Epithelial cell of prostate (primary cell): ENCODE results near the gene KCTD15.

Source experiments
- DNase-seq: peaks from one replicate; pipeline ENCODE4 v3.0.0-alpha.2; 2011; ENCODE audit warnings: low read depth, low spot score
- H3K27ac ChIP-seq: fragments of 450-650 bp; 2 replicates; pipeline ENCODE4 v1.5.1; 2017; ENCODE audit warnings: mild to moderate bottlenecking

KCTD15 gene

DNA sequence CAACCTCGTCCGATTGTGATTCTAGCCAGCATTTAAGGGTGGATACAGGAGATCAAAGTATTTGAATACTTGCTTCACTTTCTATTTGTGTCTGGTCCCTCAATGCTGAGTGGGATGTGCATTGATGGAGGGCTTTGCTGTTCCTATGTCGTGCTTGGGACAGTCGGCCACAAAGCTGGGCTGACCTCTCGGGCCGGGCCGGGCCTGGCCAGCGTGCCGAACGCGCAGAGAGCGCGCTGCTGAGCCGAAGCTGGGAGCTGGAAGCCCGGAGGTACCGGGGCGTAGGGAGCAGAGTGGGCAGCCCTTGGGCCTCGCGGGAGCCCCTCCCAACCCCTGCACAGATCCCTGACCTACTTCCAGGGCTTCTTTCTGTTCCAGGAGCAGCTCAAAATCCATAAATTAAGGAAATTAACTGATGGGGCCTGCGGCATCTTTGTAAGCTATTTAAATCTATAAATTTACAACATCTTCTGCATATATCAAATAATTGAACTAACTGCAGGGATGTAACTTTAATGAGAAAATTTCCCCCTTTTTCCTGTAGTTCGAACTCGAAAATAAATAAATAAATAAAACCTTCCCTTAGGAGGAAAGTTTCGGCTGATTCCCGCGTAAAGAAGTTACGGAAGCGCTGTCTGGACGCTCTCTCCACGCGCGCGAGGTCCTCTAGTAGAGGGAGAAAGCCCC, 1.8 kb upstream of the KCTD15 start:
- DNase-seq = no peak
- peak overlapping the region; percentile 96 for H3K27ac ChIP-seq

DNA sequence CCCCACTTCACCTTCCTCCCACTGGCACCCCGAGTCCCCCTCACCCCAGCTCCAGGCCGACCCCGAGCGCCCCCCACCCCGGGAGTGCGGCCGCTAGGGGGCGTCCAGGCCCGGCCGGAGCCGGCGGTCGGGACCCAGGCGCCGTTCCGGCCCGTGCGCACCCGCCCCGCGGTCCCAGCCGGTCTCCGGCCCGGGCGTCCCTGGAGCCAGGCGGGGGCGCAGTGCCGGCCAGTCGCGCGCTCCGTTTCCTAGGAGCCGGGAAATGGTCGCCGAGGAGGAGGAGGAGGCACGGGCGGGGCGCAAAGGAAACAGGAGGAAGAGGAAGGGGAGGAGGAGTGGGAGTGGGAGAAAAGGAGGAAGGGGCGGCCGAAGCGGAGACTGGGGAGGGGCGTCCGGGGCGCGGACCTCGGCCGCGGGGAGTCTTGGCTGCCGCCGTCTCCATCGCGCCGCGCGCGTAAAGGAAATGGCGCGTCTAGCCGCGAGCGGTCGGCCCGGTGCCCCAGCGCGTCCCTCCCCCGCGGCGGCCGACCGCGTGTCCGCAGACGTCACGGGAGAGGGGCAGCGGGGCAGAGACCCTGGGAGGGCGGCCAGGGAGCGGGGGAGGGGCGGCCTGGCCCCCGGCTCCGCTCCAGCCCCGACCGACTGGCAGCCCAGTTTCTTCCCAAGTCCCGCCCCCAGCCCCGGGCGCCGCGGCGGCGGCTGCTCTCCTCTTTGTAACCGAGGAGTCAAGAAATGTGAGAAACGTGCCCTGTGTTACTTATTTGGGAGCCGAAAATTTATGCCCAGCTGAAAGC, 1.1 kb upstream of the KCTD15 start:
- H3K27ac ChIP-seq = peak overlapping the region; percentile 96
- DNase-seq = no peak

DNA sequence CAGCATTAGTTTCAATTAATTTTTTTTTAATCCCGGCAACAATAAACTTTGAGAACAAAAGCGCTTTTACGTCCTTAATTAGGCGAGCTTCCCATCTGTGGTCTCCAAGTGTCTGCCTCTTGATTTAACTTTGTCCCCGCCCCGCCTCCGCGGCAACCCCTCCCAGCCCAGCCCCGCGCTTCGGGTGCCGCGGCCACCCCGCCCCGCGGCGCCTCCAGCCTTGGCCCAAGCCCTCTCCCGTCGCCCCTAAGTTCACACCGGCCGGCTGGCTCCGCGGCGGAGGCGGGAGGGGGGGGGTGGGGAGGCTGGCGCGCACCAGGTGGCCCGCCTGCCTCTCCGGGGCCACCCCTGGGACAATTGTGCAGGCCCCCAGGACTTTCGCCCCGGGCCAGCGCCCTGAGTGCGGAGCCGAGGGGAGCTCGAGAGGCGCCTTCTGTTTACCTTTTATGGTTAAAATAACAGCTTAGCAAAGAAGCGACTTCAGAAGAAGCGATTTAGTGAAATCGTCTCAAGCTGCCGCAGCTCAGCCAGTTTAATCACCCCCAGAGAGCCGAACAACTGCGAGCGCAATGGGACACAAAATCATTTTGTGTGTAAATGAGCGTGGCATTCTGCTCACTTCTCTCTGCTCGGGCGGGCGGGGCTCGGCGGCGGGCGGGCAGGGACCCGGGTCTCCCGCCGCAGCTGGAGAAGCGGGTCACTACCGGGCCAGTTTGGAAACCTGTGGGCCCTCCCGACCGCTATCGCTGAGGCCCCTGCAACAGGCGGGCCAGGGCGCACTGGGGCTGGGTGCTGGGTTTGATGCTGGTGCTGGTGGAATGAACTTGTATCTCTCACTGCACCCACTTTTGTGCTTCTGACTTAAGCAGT, 1.4 kb downstream of the KCTD15 start:
- no peak for DNase-seq

DNA sequence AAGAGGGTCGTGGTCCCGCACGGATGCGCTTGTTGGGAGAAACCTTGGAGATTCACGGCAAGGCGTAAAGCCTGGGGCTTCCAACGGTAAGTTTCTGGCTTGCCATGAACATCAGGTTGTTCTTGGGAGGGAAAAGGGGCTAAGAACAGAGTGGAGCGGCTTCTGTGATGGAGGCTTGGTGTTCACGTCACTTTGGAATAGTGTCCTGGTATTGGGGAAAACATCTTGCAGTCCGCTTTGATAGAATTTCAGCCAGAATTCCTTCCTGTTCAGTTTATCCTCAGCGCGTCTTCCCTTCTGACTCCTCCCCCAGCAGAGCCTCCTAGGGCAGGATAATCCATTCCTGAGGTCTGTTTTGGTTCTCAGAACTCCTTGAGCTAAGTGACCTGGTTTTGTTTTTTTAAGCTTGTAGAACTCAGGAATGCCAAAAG, 2.0 kb downstream of the KCTD15 start:
- no peak for DNase-seq
- H3K27ac ChIP-seq = no peak overlapping the region

More for the DNA sequence above, 1.4 kb downstream of the KCTD15 start:
- peak overlapping the region; percentile 96 for H3K27ac ChIP-seq

DNA sequence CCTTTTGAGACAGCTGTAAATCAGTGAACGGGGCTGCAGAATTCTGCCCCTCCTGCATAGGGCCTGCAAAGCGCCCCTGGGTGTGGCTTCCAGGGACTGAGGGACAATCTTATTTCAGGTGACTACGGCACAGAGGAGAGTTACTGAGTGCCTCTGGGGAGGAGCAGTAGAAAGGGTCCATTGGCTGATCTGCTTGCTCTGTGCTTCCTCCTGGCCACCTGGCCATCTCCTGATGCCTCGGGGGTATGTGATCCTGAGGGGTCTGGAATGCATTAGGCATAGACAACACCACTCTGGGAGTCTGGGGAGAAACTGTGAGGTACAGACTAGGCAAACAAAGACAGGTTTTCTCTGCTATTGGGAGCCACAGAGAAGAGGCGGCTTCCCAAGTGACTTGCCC, 2.8 kb downstream of the KCTD15 start:
- H3K27ac ChIP-seq = no peak overlapping the region
- no peak for DNase-seq

DNA sequence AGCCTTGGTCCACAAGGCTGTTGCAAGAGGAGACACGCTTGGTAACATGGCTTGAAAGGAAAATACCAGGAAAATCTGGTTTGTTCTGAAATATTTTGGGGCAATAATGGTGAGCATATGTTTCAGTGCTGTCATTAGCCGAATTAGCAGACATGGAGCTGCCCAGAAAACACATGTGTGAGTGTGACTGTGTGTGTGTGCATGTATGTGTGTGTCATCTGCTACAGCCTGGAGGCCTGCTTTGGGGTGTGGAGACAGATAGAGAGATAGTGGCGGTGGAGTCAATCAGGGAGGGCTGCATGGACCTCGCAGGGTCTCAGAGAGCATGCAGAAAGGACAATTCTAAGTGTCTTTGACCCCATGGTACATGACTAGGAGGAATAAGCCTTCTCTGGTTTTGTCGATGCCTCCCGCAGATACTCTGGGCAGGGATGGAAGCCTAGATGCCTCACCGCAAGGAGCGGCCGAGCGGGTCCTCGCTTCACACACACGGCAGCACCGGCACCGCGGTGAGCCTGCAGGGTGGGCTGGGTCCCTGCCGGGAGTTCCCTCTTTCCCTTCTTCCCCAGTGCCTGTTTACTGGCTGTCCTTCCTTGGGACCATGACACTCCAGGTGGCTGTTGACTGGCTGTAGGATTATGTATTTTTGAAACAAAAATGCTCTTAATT, 3.5 kb downstream of the KCTD15 start:
- no peak overlapping the region for H3K27ac ChIP-seq
- no peak for DNase-seq

DNA sequence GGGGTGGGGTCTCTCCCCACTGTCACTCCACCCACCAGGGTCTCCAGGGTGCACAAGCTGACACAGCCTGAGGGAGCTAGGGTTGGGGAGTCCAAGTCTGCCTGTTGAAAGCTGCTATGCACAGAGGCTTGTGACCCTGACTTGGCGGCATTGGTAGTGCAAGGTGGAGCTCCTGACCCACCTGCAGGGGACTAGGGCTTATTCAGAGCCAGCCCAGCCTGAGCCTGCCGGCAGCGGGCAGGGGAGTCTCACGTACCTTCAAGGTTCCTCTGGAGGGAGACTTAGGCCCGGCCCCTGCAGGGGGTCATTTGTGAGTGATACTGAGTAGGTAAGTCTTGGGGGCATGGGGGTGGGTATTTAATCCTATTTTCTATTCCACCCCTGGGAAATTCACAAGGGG, 4.7 kb downstream of the KCTD15 start:
- no peak for DNase-seq
- no peak overlapping the region for H3K27ac ChIP-seq

DNA sequence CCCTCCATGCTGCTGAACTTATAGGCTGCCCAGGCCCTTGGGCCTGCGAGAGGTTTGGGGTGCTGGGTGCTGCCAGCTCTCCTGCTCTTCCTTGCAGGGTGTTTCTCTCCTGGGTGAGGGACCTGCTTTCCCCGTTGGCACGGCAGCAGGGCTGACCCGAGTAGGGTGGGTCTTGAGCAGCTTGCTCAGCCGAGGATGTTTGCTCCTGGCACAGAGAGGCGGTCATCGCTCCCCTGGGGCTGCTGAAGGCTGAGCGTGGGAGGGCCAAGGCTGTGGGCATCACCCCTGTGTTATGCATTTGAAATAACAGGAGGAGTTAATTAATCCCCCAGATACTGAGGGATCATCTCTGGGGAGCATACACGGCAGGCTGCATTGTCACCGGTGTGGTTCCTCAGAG, 5.3 kb downstream of the KCTD15 start:
- DNase-seq = no peak
- no peak overlapping the region for H3K27ac ChIP-seq

DNA sequence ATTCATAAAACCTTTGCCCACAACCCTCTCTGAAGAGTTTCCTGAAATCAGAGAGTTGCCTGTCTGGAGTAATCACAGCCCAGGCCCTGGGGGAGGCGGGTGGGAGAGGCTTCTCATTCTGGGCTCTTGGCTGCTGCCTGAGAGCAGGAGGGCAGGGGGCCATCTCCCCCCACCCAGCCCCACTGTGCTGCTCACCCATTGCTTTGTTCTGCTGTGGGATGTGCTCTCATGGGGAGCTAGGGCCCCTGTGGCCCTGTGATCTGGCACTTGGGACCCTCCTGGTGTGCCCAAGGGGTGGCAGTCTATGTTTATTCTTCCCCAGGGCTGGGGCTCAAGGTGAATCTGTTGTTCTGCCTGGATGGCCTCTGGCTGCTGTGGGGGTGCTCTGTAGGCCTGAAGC, 6.1 kb downstream of the KCTD15 start:
- no peak overlapping the region for H3K27ac ChIP-seq
- no peak for DNase-seq

DNA sequence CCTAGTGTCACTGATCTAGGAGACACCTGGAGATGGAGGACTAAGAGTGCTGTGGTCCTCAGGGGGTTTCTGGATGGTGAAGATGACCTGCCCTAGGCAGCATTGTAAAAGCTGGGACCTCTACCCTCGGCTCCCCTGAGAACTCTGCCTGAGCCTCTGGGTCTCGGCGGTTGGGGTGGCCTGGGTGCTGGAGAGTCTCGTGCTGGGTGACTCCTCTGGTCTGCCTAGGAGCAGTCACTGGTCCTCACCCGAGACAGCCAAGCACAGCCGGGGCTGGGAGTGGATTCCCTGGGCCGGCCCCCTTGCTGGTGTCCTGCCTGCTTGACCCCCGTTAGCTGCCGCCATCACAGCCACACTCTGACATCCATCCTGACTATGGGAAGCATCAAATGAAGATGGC, 6.7 kb downstream of the KCTD15 start:
- H3K27ac ChIP-seq = no peak overlapping the region
- DNase-seq = no peak

DNA sequence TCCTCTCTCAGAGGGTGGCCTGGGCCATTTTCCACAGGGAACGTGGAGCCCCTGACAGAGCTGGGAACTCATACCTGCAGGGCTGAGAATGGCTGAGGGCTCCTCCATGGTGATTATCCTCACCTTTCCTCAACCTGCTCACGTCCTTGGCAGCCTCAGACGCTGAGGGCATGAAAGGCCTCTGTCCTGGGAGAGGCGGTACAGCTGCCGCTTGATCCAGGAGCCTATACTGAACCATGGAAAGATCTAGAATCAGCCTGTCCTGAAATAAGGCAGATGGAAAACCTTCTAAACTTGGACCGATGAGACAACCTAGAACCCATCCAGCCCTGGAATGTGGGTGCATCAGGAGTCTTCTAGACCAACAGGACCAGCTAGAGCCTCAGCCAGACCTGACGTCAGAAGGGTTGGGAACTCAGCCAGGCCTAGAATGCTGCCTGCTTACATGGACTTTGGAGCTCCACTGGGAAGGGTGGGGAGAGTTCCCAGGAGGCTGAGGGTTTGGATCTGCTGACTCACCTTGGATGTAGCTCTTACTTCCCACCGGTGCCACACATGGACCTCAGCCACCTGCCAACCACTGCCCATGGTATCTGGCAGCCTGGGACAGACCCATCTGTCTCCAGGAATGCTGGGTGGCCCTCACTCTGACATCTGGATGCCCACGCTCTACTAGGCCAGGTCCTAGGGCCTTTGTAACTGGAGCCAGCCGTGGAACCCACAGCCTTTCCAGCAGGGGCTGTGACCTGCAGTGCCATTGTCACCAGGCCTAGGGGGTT, 7.5 kb downstream of the KCTD15 start:
- no peak for DNase-seq
- H3K27ac ChIP-seq = no peak overlapping the region

DNA sequence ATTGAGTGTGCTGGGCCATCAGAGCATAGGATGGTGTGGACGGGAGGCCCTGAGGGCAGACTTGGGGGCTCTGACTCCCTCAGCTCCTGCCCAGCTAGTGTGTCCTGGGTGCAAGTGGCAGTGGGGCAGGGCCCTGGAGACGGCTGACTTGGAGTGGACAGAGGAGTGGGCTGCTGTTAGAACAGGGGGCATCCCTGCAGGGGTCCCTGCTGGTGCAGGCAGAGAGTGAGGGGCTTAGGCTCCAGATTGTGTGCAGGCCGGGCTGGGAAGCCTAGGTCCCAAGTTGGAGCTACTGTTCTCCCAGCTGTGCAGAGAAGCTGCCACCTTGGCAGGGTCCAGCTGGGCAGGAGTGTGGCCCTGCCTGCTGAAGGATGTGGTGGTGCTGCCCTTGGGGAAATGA, 8.6 kb downstream of the KCTD15 start:
- DNase-seq = no peak
- H3K27ac ChIP-seq = no peak overlapping the region

DNA sequence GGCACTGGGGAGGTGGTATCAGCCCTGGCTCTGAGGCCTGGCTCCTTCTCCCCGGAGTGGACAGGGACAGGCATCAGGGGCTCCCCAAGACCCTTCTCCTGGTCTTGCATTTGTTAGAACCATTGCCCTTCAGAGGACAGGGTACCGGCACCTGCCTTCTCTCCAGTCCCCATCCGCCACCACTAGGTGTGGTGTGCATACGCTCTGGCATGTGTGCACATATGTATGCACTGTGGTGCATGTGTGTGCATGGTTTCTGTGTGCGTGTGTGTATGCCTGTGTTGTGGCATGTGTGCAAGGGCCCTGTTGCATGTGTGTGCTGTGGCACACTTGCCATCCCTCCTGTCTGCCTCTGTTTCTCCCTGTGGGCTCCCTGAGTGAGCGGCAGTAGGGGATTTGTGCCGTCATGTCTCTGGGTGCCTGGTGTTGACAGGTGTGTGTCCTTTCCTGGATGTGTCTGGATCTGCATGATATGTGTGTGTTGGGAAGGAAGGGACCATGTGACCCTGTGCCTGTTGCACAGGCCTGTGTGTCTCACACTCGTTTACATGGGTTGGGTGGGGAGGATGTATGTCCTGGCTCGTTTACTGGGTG, 9.3 kb downstream of the KCTD15 start:
- H3K27ac ChIP-seq = no peak overlapping the region
- no peak for DNase-seq

DNA sequence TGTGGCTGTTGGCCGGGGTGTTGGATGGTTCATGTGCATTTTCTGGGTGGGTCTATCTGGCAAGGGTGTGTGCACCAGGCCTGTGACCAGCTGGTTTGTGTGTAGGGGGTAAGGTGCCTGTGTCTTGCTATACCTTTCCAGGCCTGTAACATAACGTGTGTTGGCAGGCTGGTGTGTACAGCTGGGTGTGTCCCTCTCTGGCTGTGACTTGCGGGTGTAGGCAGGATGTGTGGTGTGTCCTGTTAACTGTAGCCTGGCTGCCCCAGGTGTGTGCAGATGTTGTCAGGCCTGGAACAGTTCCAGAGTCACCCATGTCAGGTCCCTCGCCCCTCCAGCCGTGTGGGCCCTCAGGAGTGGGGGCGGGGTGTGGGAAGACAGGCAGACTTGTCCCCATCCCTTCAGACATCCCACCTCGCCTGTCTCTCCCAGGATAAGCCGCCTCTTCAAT, 9.8 kb downstream of the KCTD15 start:
- no peak overlapping the region for H3K27ac ChIP-seq
- no peak for DNase-seq

DNA sequence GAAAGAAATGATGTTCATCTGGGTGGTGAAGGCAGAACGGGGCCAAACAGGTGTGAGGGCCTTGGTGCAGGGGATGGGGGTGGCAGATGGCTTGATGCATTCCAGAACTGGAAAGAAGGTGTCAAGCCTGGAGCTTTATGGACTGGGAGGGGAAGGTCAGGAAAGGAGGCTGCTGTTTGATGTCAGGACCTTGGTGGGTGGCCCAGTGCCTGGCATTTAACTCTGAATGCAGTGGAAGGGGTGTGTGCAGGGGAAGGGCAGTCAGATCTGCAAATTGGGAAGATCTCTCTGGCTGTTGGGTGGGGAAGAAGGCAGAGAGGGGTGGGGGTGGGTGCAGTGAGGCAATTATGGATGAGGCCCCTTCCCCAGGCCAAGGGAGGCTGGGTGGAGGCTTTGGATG, 11.7 kb downstream of the KCTD15 start:
- DNase-seq = no peak
- H3K27ac ChIP-seq = no peak overlapping the region

DNA sequence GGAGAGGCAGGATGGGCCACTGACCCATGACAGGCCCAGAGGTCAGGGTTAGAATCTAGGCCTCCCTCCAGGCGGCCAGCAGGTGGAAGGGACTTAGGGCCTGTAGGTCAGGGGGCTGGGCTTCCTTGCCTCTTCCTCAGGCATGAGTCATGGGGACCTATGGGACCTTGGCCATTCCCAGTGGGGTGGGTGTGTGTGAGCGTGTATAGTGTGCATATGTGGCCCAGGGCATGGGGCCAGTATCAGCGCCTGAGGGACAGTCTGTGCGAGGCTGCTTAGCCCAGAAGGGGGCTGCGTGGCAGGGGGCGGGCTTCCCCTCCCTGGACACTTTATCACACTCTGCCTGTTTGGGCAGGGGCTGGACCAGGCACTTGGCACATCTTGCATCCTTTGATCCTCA, 13.3 kb downstream of the KCTD15 start:
- H3K27ac ChIP-seq = no peak overlapping the region
- no peak for DNase-seq

DNA sequence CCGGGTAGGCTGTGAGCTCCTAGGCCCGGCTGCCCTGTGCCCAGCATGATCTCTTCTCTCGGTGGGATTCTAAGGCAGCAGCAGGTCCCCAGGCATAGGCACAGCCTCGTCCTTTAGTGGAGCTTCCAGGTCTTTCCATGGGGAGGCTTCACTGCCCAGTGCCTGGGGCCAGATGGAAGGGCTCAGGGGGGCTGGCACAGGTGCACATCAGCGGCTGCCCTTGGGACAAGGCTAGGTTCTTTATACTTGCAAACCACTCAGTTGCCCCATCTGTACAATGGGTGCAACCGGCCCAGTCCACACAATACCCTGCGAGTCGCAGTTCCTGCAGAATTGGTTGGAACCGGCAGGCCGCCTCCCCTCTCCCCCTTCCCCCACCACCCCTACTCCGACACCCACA, 14.2 kb downstream of the KCTD15 start:
- no peak overlapping the region for H3K27ac ChIP-seq
- no peak for DNase-seq

DNA sequence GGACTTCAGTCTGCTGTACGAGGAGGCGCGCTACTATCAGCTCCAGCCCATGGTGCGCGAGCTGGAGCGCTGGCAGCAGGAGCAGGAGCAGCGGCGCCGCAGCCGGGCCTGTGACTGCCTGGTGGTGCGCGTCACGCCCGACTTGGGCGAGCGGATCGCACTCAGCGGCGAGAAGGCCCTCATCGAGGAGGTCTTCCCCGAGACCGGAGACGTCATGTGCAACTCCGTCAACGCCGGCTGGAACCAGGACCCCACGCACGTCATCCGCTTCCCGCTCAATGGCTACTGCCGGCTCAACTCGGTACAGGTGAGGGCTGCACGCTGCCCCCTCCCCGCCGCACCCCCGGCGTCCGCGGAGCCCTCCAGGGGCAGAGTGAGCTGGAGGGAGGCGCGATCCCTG, 14.6 kb downstream of the KCTD15 start:
- no peak overlapping the region for H3K27ac ChIP-seq
- DNase-seq = no peak

DNA sequence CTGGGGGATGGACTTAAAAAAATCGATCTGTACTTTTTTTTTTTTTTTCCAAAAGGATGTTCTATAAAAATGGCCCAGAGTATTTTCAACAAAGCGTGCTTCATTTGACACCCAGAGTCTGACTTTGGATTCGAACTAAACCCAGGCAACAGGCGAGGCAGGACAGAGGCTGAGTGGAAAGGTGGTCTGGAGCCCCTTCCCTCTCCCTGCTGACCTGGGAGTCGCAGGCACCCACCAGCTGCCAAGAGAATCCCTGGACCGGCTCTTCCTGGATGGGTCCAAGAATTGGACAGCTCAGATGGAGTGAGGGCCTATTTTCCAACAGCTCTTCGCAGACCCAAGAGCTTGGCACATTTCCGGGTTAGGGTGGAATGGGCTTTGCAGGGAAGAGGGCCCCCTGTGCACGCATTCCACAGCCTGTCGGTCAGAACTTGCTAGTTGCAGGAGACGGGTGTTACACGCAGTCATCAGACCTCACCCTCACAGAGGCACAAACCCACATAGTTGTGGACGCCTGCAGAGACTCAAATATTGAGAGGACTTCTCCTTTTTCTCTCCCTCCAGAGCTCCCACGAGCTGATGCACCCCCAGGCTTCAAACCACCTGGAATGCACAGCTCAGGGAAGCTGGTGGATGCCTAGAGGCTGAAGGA, 15.2 kb downstream of the KCTD15 start:
- H3K27ac ChIP-seq = no peak overlapping the region
- DNase-seq = no peak
